ENCODE data around the gene ZNF667. TPM values are rescaled to one million over a fixed set of nuclear protein-coding genes. Genes with fewer than 3 reads are reported as not detected.

Gene ZNF667
- total RNA-seq, 4 donors from 2014 or later: 3.6 to 12.2 (median 5.8) TPM

- H3K27me3 ChIP-seq: no peaks in the 10 kb centered on the region
- H3K27ac ChIP-seq: no peak overlapping the region
- no peak for DNase-seq (ENCODE audit: low spot score in 2 of 2)
- H3K9me3 ChIP-seq: peaks cover 0 to 93% (median 34%) of the 10 kb centered on the region in 4 donors
- H3K36me3 ChIP-seq: peaks cover 0 to 97% (median 4%) of the 10 kb centered on the region in 3 donors
- WGBS, 2 donors: 77 to 81% methylated on average over 3 of the region's 3 CpGs
- no peak overlapping the region for H3K4me3 ChIP-seq
- no peak for TF ChIP-seq CTCF (IDR thresholded peaks at IDR 0.05)
- no peak for TF ChIP-seq POLR2A (IDR thresholded peaks at IDR 0.05)
- no peak for TF ChIP-seq EP300 (IDR thresholded peaks at IDR 0.05)
- H3K4me1 ChIP-seq: no peaks in the 10 kb centered on the region
These were observed 14.3 kb upstream of the ZNF667 start for GRCh38 chr19:56491399-56491798.

GRCh38 chr19:56477429-56478338 lies 539 bp upstream of the ZNF667 start:
- 1 to 8% methylated on average over 39 of the region's 80 CpGs for WGBS, 2 donors
- no peak for TF ChIP-seq CTCF (IDR thresholded peaks at IDR 0.05)
- peak; percentile 41 to 60 for TF ChIP-seq POLR2A (IDR thresholded peaks at IDR 0.05)
- TF ChIP-seq EP300 (IDR thresholded peaks at IDR 0.05): peak; percentile 42 to 90
- Histone ChIP-seq H3K27me3 (no peaks in the 10 kb centered on the region), H3K4me1 (peaks cover 0 to 27% (median 4%) of the 10 kb centered on the region in 4 donors), H3K27ac (peak overlapping the region; percentile 73 to 93 (median 84)), H3K36me3 (peaks cover 0 to 61% (median 0%) of the 10 kb centered on the region in 3 donors), H3K4me3 (peak overlapping the region; percentile 46 to 84 (median 58)), H3K9me3 (peaks cover 0 to 80% (median 21%) of the 10 kb centered on the region in 4 donors)
- peak; percentile 63 to 78 for DNase-seq (ENCODE audit: low spot score in 2 of 2)

- Histone ChIP-seq H3K27ac (peak overlapping the region in 2 of 4 donors; percentile 54 to 92), H3K9me3 (peaks cover 0 to 80% (median 22%) of the 10 kb centered on the region in 4 donors), H3K4me3 (peak overlapping the region in 1 of 4 donors; percentile 84), H3K36me3 (peaks cover 0 to 62% (median 5%) of the 10 kb centered on the region in 3 donors), H3K27me3 (no peaks in the 10 kb centered on the region), H3K4me1 (peaks cover 0 to 27% (median 4%) of the 10 kb centered on the region in 4 donors)
- 80 to 85% methylated on average over 10 of the region's 10 CpGs for WGBS, 2 donors
- TF ChIP-seq CTCF (IDR thresholded peaks at IDR 0.05) (no peak), EP300 (IDR thresholded peaks at IDR 0.05) (no peak), POLR2A (IDR thresholded peaks at IDR 0.05) (no peak)
- no peak for DNase-seq (ENCODE audit: low spot score in 2 of 2)
These were observed 1.1 kb downstream of the ZNF667 start for GRCh38 chr19:56476093-56476492.

GRCh38 chr19:56474308-56474707 lies 2.8 kb downstream of the ZNF667 start:
- 81 to 84% methylated on average over 3 of the region's 3 CpGs for WGBS, 2 donors

GRCh38 chr19:56441206-56441792 lies 35.8 kb downstream of the ZNF667 start:
- Histone ChIP-seq H3K27ac (no peak overlapping the region), H3K4me3 (no peak overlapping the region), H3K9me3 (peaks cover 5 to 88% (median 49%) of the 10 kb centered on the region in 4 donors), H3K27me3 (no peaks in the 10 kb centered on the region), H3K36me3 (peaks cover 0 to 58% (median 0%) of the 10 kb centered on the region in 3 donors), H3K4me1 (no peaks in the 10 kb centered on the region)
- DNase-seq (ENCODE audit: low spot score in 2 of 2): no peak
- no peak for TF ChIP-seq POLR2A (IDR thresholded peaks at IDR 0.05)
- no peak for TF ChIP-seq CTCF (IDR thresholded peaks at IDR 0.05)
- TF ChIP-seq EP300 (IDR thresholded peaks at IDR 0.05): no peak
- 97 to 98% methylated on average over 8 of the region's 8 CpGs for WGBS, 2 donors

More at GRCh38 chr19:56474308-56474707, 2.8 kb downstream of the ZNF667 start:
- Histone ChIP-seq H3K9me3 (peaks cover 0 to 82% (median 23%) of the 10 kb centered on the region in 4 donors), H3K4me3 (no peak overlapping the region), H3K4me1 (peaks cover 0 to 25% (median 4%) of the 10 kb centered on the region in 4 donors), H3K27ac (no peak overlapping the region), H3K27me3 (no peaks in the 10 kb centered on the region), H3K36me3 (peaks cover 0 to 68% (median 11%) of the 10 kb centered on the region in 3 donors)
- DNase-seq (ENCODE audit: low spot score in 2 of 2): no peak
- no peak for TF ChIP-seq POLR2A (IDR thresholded peaks at IDR 0.05)
